IPS-NIHi11 (cell line): ENCODE data around the gene FUT8.
A peak's percentile ranks its signal among the peaks of the same experiment; 100 is the strongest.
"Not testable (repeated sequence)": the region's sequence is repeated elsewhere in the genome, so short reads cannot be mapped to it uniquely, and the experiment has no call there.

Source experiments
- DNase-seq: peaks from one replicate; pipeline ENCODE4 v3.0.0; 2012; ENCODE audit warnings: mixed read lengths, low spot score

FUT8 gene

GRCh38 chr14:65453807-65454480 is 41.4 kb downstream of the FUT8 start:
- DNase-seq, result no peak

- DNase-seq, result no peak
Observed at GRCh38 chr14:65456247-65456646, 43.7 kb downstream of the FUT8 start.

DNA sequence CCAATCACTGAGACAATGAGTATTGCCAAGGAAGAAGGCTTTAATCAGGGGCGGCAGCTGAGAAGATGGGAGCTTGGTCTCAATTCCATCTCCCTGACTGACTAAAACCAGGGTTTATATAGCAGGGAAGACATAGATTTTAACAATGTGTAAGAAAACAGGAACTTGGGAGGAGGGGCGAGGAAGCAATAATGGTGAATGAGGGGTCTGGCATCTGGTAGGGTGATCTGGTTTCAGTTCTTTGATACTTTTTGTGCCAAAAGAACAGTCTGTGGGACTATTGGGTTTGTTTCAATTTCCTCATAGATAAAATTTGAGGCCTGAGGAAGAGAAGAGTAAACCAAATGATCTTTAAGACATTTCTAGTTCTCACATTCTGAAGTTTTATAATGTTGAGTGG is 49.2 kb downstream of the FUT8 start:
- no peak for DNase-seq

GRCh38 chr14:65462411-65462810 is 49.9 kb downstream of the FUT8 start:
- DNase-seq, result no peak

DNA sequence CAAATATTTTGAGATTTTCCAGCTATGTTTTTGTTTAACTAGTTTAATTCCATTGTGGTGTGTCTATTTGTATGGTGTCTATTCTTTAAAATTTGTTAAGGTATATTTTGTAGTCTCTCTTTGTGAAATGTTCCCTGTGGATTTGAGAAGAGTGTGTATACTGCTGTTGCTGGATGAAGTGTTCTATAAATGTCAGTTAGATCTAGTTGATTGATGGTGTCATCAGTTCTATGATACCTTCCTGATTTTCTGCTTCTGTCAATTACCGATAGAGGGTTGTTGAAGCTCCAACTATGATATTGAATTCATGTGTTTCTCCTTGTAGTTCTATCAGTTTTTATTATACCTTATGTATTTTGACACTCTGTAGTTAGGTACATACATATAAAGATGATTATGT is 53.1 kb downstream of the FUT8 start:
- DNase-seq, result no peak

DNA sequence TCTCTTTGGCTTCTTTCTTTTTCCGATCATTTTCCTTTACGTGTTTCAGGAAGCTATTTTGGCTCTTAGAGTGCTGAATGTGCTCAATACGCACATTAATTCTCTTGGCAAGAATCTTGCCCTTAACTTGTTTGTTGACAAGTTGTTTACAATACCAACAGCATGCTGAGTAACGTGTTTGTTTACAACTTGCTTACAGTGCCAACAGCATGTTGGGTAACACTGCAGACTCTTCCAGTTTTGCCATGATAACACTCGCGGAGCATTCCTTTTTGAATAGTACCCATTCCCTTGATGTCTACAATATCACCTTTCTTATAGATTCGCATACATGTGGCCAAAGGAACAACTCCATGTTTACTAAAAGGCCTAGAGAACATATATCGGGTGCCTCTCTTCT is 55.4 kb downstream of the FUT8 start:
- DNase-seq, result not testable (repeated sequence)

DNA sequence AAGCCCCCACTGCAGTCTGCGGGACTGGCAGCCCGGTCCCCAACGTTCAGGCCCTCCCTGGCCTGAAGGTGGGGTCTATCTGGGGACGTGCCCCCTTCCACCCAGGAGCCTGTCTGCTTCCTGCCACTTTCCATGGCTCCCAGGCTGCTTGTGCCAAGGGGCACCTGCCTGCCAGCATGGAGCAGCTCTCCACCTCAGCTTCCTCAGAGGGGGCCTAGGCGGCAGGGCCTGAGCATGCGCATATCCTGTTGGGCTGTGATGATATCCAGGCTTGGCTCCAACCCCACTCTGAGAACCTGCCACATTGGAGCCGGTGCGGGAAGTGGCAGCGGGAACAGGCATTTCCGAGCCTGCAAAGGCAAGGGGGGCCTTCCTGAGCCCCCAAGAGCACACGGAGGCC is 57.4 kb downstream of the FUT8 start:
- DNase-seq, result peak; percentile 7

- DNase-seq, result peak; percentile 15
Observed at GRCh38 chr14:65470404-65470880, 57.9 kb downstream of the FUT8 start.

GRCh38 chr14:65471038-65471878 is 58.7 kb downstream of the FUT8 start:
- DNase-seq, result no peak

- peak; percentile 49 for DNase-seq
Observed at GRCh38 chr14:65472189-65472588, 59.7 kb downstream of the FUT8 start.

- no peak for DNase-seq
Observed at GRCh38 chr14:65476273-65476941, 63.9 kb downstream of the FUT8 start.

GRCh38 chr14:65476942-65477318 is 64.4 kb downstream of the FUT8 start:
- no peak for DNase-seq

DNA sequence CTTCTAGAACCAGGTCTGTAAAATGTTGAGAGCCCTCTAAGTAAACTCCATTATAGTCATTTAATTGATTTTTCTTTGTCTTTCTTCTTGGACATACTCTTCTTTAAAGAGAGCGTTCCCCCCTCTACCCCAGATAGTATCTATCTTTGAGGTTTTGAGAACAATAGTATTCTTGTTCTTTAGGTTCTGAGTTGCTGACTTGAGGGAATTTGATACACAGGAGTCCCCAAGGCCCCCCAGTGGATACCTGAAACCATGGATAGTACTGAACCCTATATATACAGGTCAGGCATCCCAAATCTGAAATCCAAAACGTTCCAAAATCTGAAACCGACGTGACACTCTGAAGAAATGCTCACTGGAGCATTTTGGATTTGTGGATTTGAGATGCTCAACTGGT is 65.5 kb downstream of the FUT8 start:
- DNase-seq, result no peak

GRCh38 chr14:65478596-65478995 is 66.1 kb downstream of the FUT8 start:
- no peak for DNase-seq

DNA sequence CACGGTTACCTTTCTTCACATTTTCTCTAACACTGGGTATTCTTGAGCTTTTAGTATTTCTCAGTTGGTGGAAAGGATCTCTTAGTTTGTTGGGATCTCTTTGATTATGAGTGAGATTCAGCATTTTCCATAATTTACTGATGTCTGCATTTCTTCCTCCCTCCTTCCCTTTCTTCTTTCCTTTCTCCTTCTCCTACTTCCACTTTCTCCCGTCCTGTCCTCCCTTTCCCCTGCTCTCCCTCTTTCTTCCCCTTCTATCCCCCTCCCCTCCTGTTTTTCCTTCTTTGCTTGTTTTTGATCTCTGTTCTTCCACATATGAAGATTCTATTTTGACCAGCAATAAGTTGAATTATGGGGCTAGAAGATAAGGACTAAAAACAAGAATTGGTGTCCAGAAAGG is 66.9 kb downstream of the FUT8 start:
- no peak for DNase-seq

DNA sequence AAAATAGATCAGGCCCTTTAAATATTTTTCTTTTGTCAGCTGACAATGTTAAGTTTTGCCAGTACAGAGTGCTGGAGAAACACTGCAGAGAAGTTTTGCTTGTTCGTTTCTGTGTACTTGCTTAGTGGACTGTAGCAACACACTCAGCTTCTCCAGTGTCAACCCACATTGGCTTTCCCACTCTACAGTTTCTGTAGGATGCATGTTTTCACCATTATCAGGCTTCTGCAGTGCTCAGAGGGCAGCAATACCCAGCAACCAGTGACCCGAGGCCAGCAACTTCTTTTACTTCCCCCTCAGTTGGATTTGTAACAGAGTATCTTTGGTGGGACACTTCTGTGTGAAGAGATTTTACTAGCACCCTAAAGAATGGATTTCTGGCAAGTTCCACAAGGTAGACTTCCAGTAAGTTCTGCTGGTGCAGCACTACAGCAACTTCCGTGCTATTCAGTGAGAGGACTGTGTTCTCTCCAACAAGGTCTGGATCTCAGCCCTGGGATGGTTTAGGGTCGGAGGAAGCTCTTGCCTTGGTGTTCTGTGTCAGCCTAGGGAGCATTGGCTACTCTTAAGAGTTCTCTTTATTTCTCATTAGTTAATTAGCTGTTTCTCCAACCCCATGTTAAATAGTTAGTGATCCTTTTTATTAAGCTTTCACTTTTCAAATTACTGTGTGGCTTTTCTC is 70.4 kb downstream of the FUT8 start:
- DNase-seq, result no peak

DNA sequence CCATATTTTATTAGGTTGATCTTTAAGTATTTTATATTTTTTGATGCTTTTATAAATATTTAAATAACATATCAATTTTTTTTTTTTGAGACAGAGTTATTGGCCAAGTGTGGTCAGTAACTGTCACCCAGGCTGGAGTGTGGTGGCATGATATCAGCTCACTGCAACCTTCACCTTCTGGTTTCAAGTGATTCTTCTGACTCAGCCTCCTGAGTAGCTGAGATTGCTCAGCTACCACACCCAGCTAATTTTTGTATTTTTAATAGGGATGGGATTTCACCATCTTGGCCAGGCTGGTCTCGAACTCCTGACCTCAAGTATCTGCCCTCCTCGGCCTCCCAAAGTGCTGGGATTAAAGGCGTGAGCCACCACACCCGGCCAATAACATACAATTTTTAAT is 71.1 kb downstream of the FUT8 start:
- DNase-seq, result no peak

GRCh38 chr14:65485516-65485915 is 73.0 kb downstream of the FUT8 start:
- DNase-seq, result no peak

- DNase-seq, result no peak
Observed at GRCh38 chr14:65486863-65487262, 74.3 kb downstream of the FUT8 start.

GRCh38 chr14:65487783-65488494 is 75.4 kb downstream of the FUT8 start:
- no peak for DNase-seq

DNA sequence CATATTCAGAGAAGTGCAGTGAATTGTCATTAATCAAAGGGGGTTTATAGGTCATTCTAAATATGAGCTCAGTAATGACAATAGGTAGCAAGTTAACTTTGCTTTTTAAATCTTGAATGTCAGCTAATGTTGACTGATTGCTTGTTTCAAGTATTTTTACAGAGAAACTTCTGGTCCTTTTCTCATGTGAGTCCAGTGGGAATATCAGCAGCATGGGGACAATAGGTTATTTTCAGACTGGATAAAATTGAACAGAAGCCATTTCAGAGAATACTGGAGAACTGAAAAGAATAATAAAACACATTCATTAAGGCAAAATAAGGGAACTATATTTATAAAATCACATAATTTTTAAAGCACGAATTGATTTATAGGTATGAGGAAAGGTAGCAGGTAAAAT is 78.7 kb downstream of the FUT8 start:
- no peak for DNase-seq

DNA sequence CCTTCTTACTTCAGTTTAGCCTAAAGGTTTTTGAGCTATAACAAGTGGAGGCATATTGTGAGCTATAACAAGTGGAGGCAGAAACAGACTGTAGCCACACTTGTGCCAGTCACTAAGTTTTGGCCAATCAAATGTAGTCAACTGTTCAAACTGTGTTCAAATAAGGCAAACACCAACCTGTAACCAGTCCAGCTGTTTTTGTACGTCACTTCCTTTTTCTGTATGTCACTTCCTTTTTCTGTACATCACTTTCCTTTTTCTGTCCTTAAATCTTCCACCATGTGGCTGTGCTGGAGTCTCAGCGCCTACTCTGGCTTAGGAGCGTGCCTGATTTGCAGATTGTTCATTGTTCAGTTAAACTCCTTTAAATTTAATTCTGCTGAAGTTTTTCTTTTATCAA is 79.7 kb downstream of the FUT8 start:
- no peak for DNase-seq
